HepG2 (cell line): ENCODE measurements around the gene PPP1R15B. TPM values are rescaled to one million over a fixed set of nuclear protein-coding genes. Genes with fewer than 3 reads are reported as not detected.
A peak's percentile ranks its signal among the peaks of the same experiment; 100 is the strongest.

Experiments
- CTCF ChIP-seq: sonication (generic); formaldehyde crosslinking; IDR thresholded peaks from 2 replicates; pipeline ENCODE4 v1.5.0; 2020; ENCODE audit warnings: mild to moderate bottlenecking, missing genetic modification reagents, moderate library complexity
- GATAD1 ChIP-seq: IDR thresholded peaks from 2 replicates; pipeline ENCODE4 v1.6.1; 2016; ENCODE audit warnings: missing genetic modification reagents, missing compliant biosample characterization
- HOXA3 ChIP-seq: sonication (generic); formaldehyde crosslinking; IDR thresholded peaks from 2 replicates; pipeline ENCODE4 v1.5.0; 2020; ENCODE audit warnings: missing genetic modification reagents
- IKZF4 ChIP-seq: sonication (generic); formaldehyde crosslinking; IDR thresholded peaks from 2 replicates; pipeline ENCODE4 v1.5.1; 2020; ENCODE audit warnings: borderline replicate concordance, mild to moderate bottlenecking, low read depth, missing genetic modification reagents; ENCODE audit errors: not compliant biosample characterization
- IRF1 ChIP-seq: sonication (generic); formaldehyde crosslinking; IDR thresholded peaks from 2 replicates; pipeline ENCODE4 v1.4.0; 2020; ENCODE audit warnings: low read depth, mild to moderate bottlenecking, missing genetic modification reagents
- ISX ChIP-seq: sonication (generic); formaldehyde crosslinking; conservative IDR thresholded peaks from 2 replicates; pipeline ENCODE4 v1.5.0; 2020; ENCODE audit warnings: missing genetic modification reagents
- MIXL1 ChIP-seq: IDR thresholded peaks from 2 replicates; pipeline ENCODE4 v1.6.1; 2016
- NONO ChIP-seq, 2 experiments: fragments of 450-650 bp in 1 of 2; sonication (generic) in 1 of 2; formaldehyde crosslinking in 1 of 2; IDR thresholded peaks in 1 of 2; conservative IDR thresholded peaks in 1 of 2; 2 replicates each; pipeline versions ENCODE4 v1.6.1 to v1.8.0; 2017 to 2022; ENCODE audit warnings: mild to moderate bottlenecking in 1 of 2, missing genetic modification reagents in 1 of 2, moderate library complexity in 1 of 2
- PBX2 ChIP-seq: IDR thresholded peaks from 2 replicates; pipeline ENCODE4 v1.6.1; 2016; ENCODE audit warnings: control low read depth
- PRDM15 ChIP-seq: sonication (generic); formaldehyde crosslinking; IDR thresholded peaks from 2 replicates; pipeline ENCODE4 v1.4.0; 2020; ENCODE audit warnings: missing genetic modification reagents
- SPEN ChIP-seq: sonication (generic); formaldehyde crosslinking; IDR thresholded peaks from 2 replicates; pipeline ENCODE4 v1.5.1; 2020; ENCODE audit warnings: low read depth, mild to moderate bottlenecking, missing genetic modification reagents
- ZNF44 ChIP-seq: sonication (generic); formaldehyde crosslinking; IDR thresholded peaks from 2 replicates; pipeline ENCODE4 v1.5.1; 2020; ENCODE audit warnings: mild to moderate bottlenecking, missing genetic modification reagents
- ZNF496 ChIP-seq: sonication (generic); formaldehyde crosslinking; IDR thresholded peaks from 2 replicates; pipeline ENCODE4 v1.8.1; 2023; ENCODE audit warnings: mild to moderate bottlenecking, moderate library complexity, missing genetic modification reagents; ENCODE audit not compliant: insufficient replicate concordance
- ZNF556 ChIP-seq: sonication (generic); formaldehyde crosslinking; IDR thresholded peaks from 2 replicates; pipeline ENCODE4 v1.4.0; 2020; ENCODE audit warnings: mild to moderate bottlenecking, missing genetic modification reagents, borderline replicate concordance
- ZNF691 ChIP-seq: sonication (generic); formaldehyde crosslinking; IDR thresholded peaks from 2 replicates; pipeline ENCODE4 v1.4.0; 2020; ENCODE audit warnings: missing genetic modification reagents, low read depth, mild to moderate bottlenecking, borderline replicate concordance
- ZNF710 ChIP-seq: sonication (generic); formaldehyde crosslinking; IDR thresholded peaks from 2 replicates; pipeline ENCODE4 v1.5.0; 2020; ENCODE audit warnings: mild to moderate bottlenecking, missing genetic modification reagents, borderline replicate concordance
- polyA plus RNA-seq, 8 experiments: library from polyadenylated mRNA; depleted of rRNA in 3 of 8; stranded (reverse) in 7 of 8; unstranded in 1 of 8; fragments of >200 nt; fragmentation: Illumina TruSeq in 4 of 8; extraction: Trizol in 4 of 8; gene quantifications; 2 replicates each; pipeline versions ENCODE4 v1.2.1 to v1.2.3, GENCODE V29; 2011 to 2016; ENCODE audit warnings: low read depth in 4 of 8, missing spikeins in 1 of 8, mixed read lengths in 1 of 8; ENCODE audit not compliant: insufficient read depth in 1 of 8
- total RNA-seq, 5 experiments: library from RNA; depleted of rRNA; stranded (reverse); fragments of >200 nt; fragmentation: Illumina TruSeq; extraction: Trizol; gene quantifications; 2 replicates each; pipeline ENCODE4 v1.2.3, GENCODE V29; 2016; ENCODE audit warnings: low read depth in 1 of 5

Gene PPP1R15B
- total and polyA plus RNA-seq, 2 of the 13 experiments (the other 11 are each of a cell fraction or from before 2014, with no cell fraction given): 13.4 to 23.8 TPM

GRCh38 chr1:204398197-204399125, 13.2 kb downstream of the PPP1R15B start (continued):
- TF ChIP-seq ZNF691 (CRISPR knock-in tag) (peak; percentile 45; the same call in 1 of the 2 replicates), PBX2 (CRISPR knock-in tag) (0 out of 2 replicates have a peak, but pooled peaks have one; percentile 42), PRDM15 (CRISPR knock-in tag) (no peak), ISX (CRISPR knock-in tag) (no peak), MIXL1 (peak; percentile 68; the same call in 1 of the 2 replicates), HOXA3 (CRISPR knock-in tag) (peak; percentile 48; the same call in 1 of the 2 replicates), ZNF710 (CRISPR knock-in tag) (no peak), ZNF556 (CRISPR knock-in tag) (no peak), NONO (IDR thresholded peaks at IDR 0.05) (no peak), NONO (CRISPR knock-in tag; conservative IDR thresholded peaks at IDR 0.05) (no peak), GATAD1 (CRISPR knock-in tag) (0 out of 2 replicates have a peak, but pooled peaks have one; percentile 22), IRF1 (CRISPR knock-in tag) (no peak), CTCF (CRISPR knock-in tag) (peak; percentile 87), IKZF4 (CRISPR knock-in tag) (no peak), ZNF44 (CRISPR knock-in tag) (no peak), ZNF496 (CRISPR knock-in tag) (no peak), SPEN (CRISPR knock-in tag) (no peak)
